HFF-Myc (cell line): ENCODE data around the gene GPC1.

Experiments
- DNase-seq: peaks from one replicate; pipeline ENCODE4 v3.0.0-alpha.2; 2011; ENCODE audit warnings: low read depth; ENCODE audit errors: extremely low read depth
- H3K4me3 ChIP-seq: replicated peaks from 2 replicates; pipeline ENCODE4 v1.5.1; 2011; ENCODE audit warnings: low read depth, mild to moderate bottlenecking, control low read depth, low read length
- CTCF ChIP-seq: IDR thresholded peaks from 2 replicates; pipeline ENCODE4 v1.5.1; 2012; ENCODE audit warnings: mild to moderate bottlenecking, low read depth, low read length, control low read depth; ENCODE audit errors: missing control alignments

The GPC1 gene

GRCh38 chr2:240432430-240432819 is 3.0 kb upstream of the GPC1 start:
- no peak for TF ChIP-seq CTCF
- no peak overlapping the region for H3K4me3 ChIP-seq
- DNase-seq = no peak

- no peak for TF ChIP-seq CTCF
- 0 out of 2 replicates have a peak overlapping the region, but pooled peaks have one; percentile 64 for H3K4me3 ChIP-seq
- no peak for DNase-seq
These were observed 2.4 kb upstream of the GPC1 start for GRCh38 chr2:240432820-240433801.

DNA sequence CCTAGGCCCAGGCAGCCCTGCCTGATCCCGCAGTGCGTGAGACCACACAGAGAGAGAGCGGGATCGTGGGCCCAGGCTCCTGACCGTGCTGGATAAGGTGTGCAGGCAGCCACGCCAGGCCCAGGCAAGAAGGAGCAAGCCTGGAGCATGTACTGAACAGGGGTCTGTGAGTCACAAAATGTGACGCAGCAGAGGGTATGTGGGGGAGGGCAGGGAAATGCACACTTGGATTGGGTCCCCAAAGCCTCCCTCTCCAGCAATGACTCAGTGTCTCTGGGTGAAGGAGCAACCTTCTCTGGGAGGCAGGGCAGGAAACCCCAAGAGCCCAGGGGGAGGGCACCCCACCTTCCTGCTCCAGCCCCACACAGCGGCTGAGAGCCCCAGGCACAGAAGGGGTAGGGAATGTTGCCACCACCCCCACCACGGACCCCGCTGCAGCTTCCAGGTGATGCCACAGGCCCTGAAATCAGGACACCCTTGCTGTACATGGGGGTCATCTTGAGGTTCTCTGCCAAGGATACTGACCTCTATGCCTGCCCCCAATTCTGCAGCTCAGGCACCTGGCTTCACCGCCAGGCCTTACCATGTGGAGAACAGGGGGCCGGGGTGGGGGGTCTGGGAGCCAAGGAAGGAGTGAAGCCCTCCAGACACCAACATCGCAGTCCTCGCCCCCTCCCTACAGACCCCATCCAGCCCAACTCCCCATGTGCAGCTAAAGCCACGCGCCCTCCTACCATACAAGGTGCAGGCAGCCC is 1.3 kb upstream of the GPC1 start:
- DNase-seq = peak; percentile 97
- TF ChIP-seq CTCF = no peak
- H3K4me3 ChIP-seq = peak overlapping the region; percentile 64

- TF ChIP-seq CTCF = no peak
- H3K4me3 ChIP-seq = peak overlapping the region; percentile 64
- DNase-seq = peak; percentile 73
These were observed 571 bp upstream of the GPC1 start for GRCh38 chr2:240434728-240435456.

DNA sequence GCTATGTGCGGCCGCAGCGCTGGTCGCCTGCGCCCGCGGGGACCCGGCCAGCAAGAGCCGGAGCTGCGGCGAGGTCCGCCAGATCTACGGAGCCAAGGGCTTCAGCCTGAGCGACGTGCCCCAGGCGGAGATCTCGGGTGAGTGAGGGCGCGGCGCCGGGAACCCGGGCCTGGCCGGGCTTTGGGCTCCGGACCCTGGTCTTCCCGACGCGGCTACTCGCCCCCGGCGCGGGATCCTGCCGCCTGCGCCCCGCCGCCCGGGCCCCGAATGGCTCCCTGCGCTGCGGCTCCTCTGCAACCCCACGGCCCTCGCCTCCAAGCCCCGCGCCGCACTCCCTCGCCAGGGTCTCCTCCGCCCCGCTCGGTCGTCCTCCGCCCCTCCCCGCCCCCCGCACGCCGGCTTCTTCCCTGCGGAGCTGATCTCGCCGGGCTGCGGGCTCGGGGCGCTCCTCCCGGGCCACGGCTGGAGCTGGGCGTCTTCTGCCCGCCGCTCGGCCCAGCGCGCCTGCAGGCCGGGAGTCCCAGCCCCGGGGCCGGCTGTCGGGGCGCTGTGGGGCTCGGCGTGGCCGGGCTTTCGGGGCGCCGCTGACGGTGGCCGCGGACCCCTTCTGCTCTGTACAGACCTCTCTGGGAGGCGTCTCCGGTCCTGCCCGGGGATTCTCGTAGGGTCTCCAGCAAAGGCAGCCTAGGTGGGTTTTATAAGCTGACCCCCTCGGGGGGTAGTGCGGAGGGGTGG is 652 bp downstream of the GPC1 start:
- no peak for DNase-seq
- H3K4me3 ChIP-seq = peak overlapping the region; percentile 76
- no peak for TF ChIP-seq CTCF
